ENCODE data around the gene SCGN. TPM values are rescaled to one million over a fixed set of nuclear protein-coding genes. Genes with fewer than 3 reads are reported as not detected.

SCGN gene
- total RNA-seq, 1 donor from 2014 or later, result not detected

- no peaks in the 10 kb centered on the region for H3K36me3 ChIP-seq (ENCODE audit: control insufficient read depth, insufficient read depth, low read length)
- TF ChIP-seq, protein P1, sequence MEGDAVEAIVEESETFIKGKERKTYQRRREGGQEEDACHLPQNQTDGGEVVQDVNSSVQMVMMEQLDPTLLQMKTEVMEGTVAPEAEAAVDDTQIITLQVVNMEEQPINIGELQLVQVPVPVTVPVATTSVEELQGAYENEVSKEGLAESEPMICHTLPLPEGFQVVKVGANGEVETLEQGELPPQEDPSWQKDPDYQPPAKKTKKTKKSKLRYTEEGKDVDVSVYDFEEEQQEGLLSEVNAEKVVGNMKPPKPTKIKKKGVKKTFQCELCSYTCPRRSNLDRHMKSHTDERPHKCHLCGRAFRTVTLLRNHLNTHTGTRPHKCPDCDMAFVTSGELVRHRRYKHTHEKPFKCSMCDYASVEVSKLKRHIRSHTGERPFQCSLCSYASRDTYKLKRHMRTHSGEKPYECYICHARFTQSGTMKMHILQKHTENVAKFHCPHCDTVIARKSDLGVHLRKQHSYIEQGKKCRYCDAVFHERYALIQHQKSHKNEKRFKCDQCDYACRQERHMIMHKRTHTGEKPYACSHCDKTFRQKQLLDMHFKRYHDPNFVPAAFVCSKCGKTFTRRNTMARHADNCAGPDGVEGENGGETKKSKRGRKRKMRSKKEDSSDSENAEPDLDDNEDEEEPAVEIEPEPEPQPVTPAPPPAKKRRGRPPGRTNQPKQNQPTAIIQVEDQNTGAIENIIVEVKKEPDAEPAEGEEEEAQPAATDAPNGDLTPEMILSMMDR (IDR thresholded peaks at IDR 0.05; ENCODE audit: insufficient read depth, low read length, poor library complexity, severe bottlenecking), result no peak
- no peak overlapping the region for H3K4me3 ChIP-seq (ENCODE audit: low read depth, low read length)
- no peak for DNase-seq (ENCODE audit: low read depth)
- no peaks in the 10 kb centered on the region for H3K27me3 ChIP-seq (ENCODE audit: control insufficient read depth, insufficient read depth, low read length)
Observed at GRCh38 chr6:25697537-25698340, 45.7 kb downstream of the SCGN start.

DNA sequence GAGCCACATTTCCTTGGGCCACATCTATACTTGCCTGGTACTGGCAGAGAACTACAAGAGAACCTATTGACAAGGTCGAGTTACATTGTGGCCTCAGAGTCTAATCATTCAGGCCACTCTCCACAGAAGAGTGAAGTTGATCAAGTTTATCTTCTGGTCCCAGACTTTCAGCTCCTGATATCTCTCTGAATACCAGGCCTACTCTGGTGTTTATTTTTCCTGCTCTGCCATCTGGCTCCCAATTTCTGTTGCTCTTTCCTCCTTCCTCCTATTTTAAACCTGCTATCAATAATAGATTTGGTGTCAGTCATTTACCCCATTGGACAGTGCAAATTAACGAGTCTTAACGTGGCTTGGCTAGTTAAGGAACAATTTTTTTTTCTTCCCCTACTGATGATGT is 46.6 kb downstream of the SCGN start:
- no peaks in the 10 kb centered on the region for H3K36me3 ChIP-seq (ENCODE audit: control insufficient read depth, insufficient read depth, low read length)
- no peaks in the 10 kb centered on the region for H3K27me3 ChIP-seq (ENCODE audit: control insufficient read depth, insufficient read depth, low read length)
- DNase-seq (ENCODE audit: low read depth), result no peak
- H3K4me3 ChIP-seq (ENCODE audit: low read depth, low read length), result no peak overlapping the region
- TF ChIP-seq, protein P1 (IDR thresholded peaks at IDR 0.05; ENCODE audit: insufficient read depth, low read length, poor library complexity, severe bottlenecking), result no peak

DNA sequence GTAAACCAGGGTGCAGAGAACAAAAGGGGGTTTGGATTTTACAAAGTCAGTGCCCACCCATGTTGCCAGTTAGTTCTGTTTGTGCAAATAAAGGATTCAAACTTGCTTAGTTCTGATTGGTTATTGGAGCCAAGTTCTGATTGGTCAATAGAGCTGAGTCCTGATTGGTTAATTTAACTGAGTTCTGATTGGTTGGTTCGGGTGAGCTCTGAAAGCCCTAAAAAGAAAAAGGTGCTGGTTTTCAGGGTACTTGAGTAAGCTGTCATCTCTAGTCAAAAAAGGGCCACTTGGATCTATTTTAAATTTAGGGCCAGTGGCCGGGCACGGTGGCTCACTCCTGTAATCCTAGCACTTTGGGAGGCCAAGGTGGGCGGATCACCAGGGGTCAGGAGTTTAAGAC is 47.6 kb downstream of the SCGN start:
- no peak for DNase-seq (ENCODE audit: low read depth)
- TF ChIP-seq, protein P1 (IDR thresholded peaks at IDR 0.05; ENCODE audit: insufficient read depth, low read length, poor library complexity, severe bottlenecking), result no peak
- no peaks in the 10 kb centered on the region for H3K36me3 ChIP-seq (ENCODE audit: control insufficient read depth, insufficient read depth, low read length)
- no peaks in the 10 kb centered on the region for H3K27me3 ChIP-seq (ENCODE audit: control insufficient read depth, insufficient read depth, low read length)
- no peak overlapping the region for H3K4me3 ChIP-seq (ENCODE audit: low read depth, low read length)

GRCh38 chr6:25700761-25701160 is 48.7 kb downstream of the SCGN start:
- TF ChIP-seq, protein P1 (IDR thresholded peaks at IDR 0.05; ENCODE audit: insufficient read depth, low read length, poor library complexity, severe bottlenecking), result no peak
- DNase-seq (ENCODE audit: low read depth), result no peak
- H3K4me3 ChIP-seq (ENCODE audit: low read depth, low read length), result no peak overlapping the region
- no peaks in the 10 kb centered on the region for H3K27me3 ChIP-seq (ENCODE audit: control insufficient read depth, insufficient read depth, low read length)
- H3K36me3 ChIP-seq (ENCODE audit: control insufficient read depth, insufficient read depth, low read length), result no peaks in the 10 kb centered on the region

GRCh38 chr6:25701807-25702206 is 49.8 kb downstream of the SCGN start:
- Histone ChIP-seq H3K27me3 (ENCODE audit: control insufficient read depth, insufficient read depth, low read length) (no peaks in the 10 kb centered on the region), H3K36me3 (ENCODE audit: control insufficient read depth, insufficient read depth, low read length) (no peaks in the 10 kb centered on the region), H3K4me3 (ENCODE audit: low read depth, low read length) (no peak overlapping the region)
- TF ChIP-seq, protein P1 (IDR thresholded peaks at IDR 0.05; ENCODE audit: insufficient read depth, low read length, poor library complexity, severe bottlenecking), result no peak
- no peak for DNase-seq (ENCODE audit: low read depth)

GRCh38 chr6:25703005-25703404 is 51.0 kb downstream of the SCGN start:
- H3K27me3 ChIP-seq (ENCODE audit: control insufficient read depth, insufficient read depth, low read length), result no peaks in the 10 kb centered on the region
- no peaks in the 10 kb centered on the region for H3K36me3 ChIP-seq (ENCODE audit: control insufficient read depth, insufficient read depth, low read length)
- no peak for DNase-seq (ENCODE audit: low read depth)
- H3K4me3 ChIP-seq (ENCODE audit: low read depth, low read length), result no peak overlapping the region
- TF ChIP-seq, protein P1 (IDR thresholded peaks at IDR 0.05; ENCODE audit: insufficient read depth, low read length, poor library complexity, severe bottlenecking), result no peak

Data from kidney epithelial cell (primary cell).